ENCODE results near the gene ISX.

Gene ISX

GRCh38 chr22:35131525-35132000 lies 65.6 kb downstream of the ISX start:
- H3K4me1 ChIP-seq (ENCODE audit: control insufficient read depth, insufficient read depth, low read length, poor library complexity, severe bottlenecking) = peaks cover 5% of the 10 kb centered on the region
- no peak overlapping the region for H3K27ac ChIP-seq (ENCODE audit: low read depth, low read length, severe bottlenecking)
- no peak overlapping the region for H3K4me3 ChIP-seq (ENCODE audit: extremely low read depth, insufficient read depth, low read length, poor library complexity, severe bottlenecking)
- WGBS, 2 experiments (ENCODE audit: insufficient coverage in 2 of 2) = 46 to 60% methylated on average over 3 of the region's 4 CpGs
- H3K36me3 ChIP-seq (ENCODE audit: control insufficient read depth, insufficient read depth, low read length) = no peaks in the 10 kb centered on the region
- H3K9me3 ChIP-seq (ENCODE audit: control insufficient read depth, low read length) = no peaks in the 10 kb centered on the region

- Histone ChIP-seq H3K4me3 (ENCODE audit: extremely low read depth, insufficient read depth, low read length, poor library complexity, severe bottlenecking) (no peak overlapping the region), H3K9me3 (ENCODE audit: control insufficient read depth, low read length) (no peaks in the 10 kb centered on the region), H3K27ac (ENCODE audit: low read depth, low read length, severe bottlenecking) (no peak overlapping the region), H3K4me1 (ENCODE audit: control insufficient read depth, insufficient read depth, low read length, poor library complexity, severe bottlenecking) (peaks cover 5% of the 10 kb centered on the region), H3K36me3 (ENCODE audit: control insufficient read depth, insufficient read depth, low read length) (no peaks in the 10 kb centered on the region)
- WGBS, 2 experiments (ENCODE audit: insufficient coverage in 2 of 2) = no CpG with 5 or more reads among the region's 2 CpGs
Measured at GRCh38 chr22:35132568-35132967, 66.6 kb downstream of the ISX start.

DNA sequence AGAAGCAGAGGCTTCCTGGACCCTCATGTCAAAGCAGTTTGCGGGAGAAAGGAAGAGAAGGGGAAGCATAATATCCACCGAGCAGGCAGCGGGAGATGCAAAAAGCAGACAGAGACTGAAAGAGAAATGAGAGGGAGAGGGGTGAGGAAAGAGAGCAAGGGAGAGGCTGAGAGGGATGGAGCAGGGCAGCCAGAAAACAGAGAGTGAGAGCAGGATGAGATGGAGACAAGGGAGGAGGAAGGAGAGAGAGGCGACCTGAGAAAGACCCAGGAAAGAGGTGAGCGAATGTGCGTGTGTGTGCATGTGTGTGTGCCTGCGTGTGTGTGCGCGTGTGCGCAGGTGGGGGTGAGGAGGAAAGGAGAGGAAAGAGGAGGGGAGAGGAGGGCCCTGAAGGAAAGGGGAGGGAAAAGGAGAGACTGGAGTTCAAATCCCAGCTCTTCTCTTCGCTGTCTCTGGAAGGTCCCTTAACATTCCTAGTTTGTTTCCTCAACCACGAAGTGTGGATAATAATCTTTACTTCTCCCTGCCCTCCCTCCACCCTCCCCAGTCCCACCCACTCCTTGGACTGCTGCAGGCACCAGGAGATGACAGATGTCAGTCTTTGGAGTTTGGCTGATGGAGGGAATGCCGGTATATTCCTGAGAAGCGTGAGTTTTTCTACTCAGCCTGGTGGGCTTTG lies 67.9 kb downstream of the ISX start:
- H3K4me1 ChIP-seq (ENCODE audit: control insufficient read depth, insufficient read depth, low read length, poor library complexity, severe bottlenecking) = peaks cover 5% of the 10 kb centered on the region
- 83 to 84% methylated on average over 10 to 12 of the region's 14 CpGs for WGBS, 2 experiments (ENCODE audit: insufficient coverage in 2 of 2)
- no peaks in the 10 kb centered on the region for H3K9me3 ChIP-seq (ENCODE audit: control insufficient read depth, low read length)
- no peak overlapping the region for H3K27ac ChIP-seq (ENCODE audit: low read depth, low read length, severe bottlenecking)
- no peaks in the 10 kb centered on the region for H3K36me3 ChIP-seq (ENCODE audit: control insufficient read depth, insufficient read depth, low read length)
- H3K4me3 ChIP-seq (ENCODE audit: extremely low read depth, insufficient read depth, low read length, poor library complexity, severe bottlenecking) = no peak overlapping the region

- Histone ChIP-seq H3K4me1 (ENCODE audit: control insufficient read depth, insufficient read depth, low read length, poor library complexity, severe bottlenecking) (peaks cover 5% of the 10 kb centered on the region), H3K36me3 (ENCODE audit: control insufficient read depth, insufficient read depth, low read length) (no peaks in the 10 kb centered on the region), H3K4me3 (ENCODE audit: extremely low read depth, insufficient read depth, low read length, poor library complexity, severe bottlenecking) (no peak overlapping the region), H3K27ac (ENCODE audit: low read depth, low read length, severe bottlenecking) (no peak overlapping the region), H3K9me3 (ENCODE audit: control insufficient read depth, low read length) (no peaks in the 10 kb centered on the region)
- 58 to 69% methylated on average over 5 to 7 of the region's 8 CpGs for WGBS, 2 experiments (ENCODE audit: insufficient coverage in 2 of 2)
Measured at GRCh38 chr22:35134637-35135036, 68.7 kb downstream of the ISX start.

- Histone ChIP-seq H3K4me1 (ENCODE audit: control insufficient read depth, insufficient read depth, low read length, poor library complexity, severe bottlenecking) (peaks cover 5% of the 10 kb centered on the region), H3K4me3 (ENCODE audit: extremely low read depth, insufficient read depth, low read length, poor library complexity, severe bottlenecking) (no peak overlapping the region), H3K27ac (ENCODE audit: low read depth, low read length, severe bottlenecking) (no peak overlapping the region), H3K36me3 (ENCODE audit: control insufficient read depth, insufficient read depth, low read length) (no peaks in the 10 kb centered on the region), H3K9me3 (ENCODE audit: control insufficient read depth, low read length) (no peaks in the 10 kb centered on the region)
- WGBS, 2 experiments (ENCODE audit: insufficient coverage in 2 of 2) = 63% methylated on average over 1 of the region's 5 CpGs; no CpG with 5 or more reads in 1 of the 2 experiments
Measured at GRCh38 chr22:35135165-35135564, 69.2 kb downstream of the ISX start.

Data from mesodermal cell (in vitro differentiated cells).